WTC11 (cell line): ENCODE measurements around the gene TRIB2. TPM values are rescaled to one million over a fixed set of nuclear protein-coding genes. Genes with fewer than 3 reads are reported as not detected.

Experiments used
- ATAC-seq: fragments of 200-7000 bp; cut with Tn5 transposase; 2 replicates; pipeline ENCODE4 v1.10.0; 2021; ENCODE audit warnings: mild to moderate bottlenecking, moderate library complexity
- CTCF ChIA-PET: fragments of 300-600 bp; sonication (Branson Sonifier 250); formaldehyde crosslinking; loops from one replicate; lab custom pipeline; 2021; ENCODE audit warnings: antibody characterized with exemption; lab: Charles Lee
- POLR2A ChIA-PET: fragments of 350-600 bp; sonication (Branson Sonifier 250); formaldehyde crosslinking; loops from one replicate; lab custom pipeline; 2021; ENCODE audit warnings: antibody characterized with exemption; lab: Charles Lee
- DNase-seq: peaks from one replicate; pipeline ENCODE4 v3.0.0; 2021; ENCODE audit warnings: low spot score
- H3K27ac Mint-ChIP-seq: 2 replicates; pipeline ENCODE4 v1.8.0; 2021; ENCODE audit warnings: mixed read lengths
- H3K27me3 Mint-ChIP-seq: 2 replicates; pipeline ENCODE4 v1.8.0; 2021; ENCODE audit warnings: low read depth, mild to moderate bottlenecking, moderate library complexity, mixed read lengths
- H3K36me3 Mint-ChIP-seq: 2 replicates; pipeline ENCODE4 v1.8.0; 2021; ENCODE audit warnings: mixed read lengths
- H3K4me1 Mint-ChIP-seq: 2 replicates; pipeline ENCODE4 v1.8.0; 2022; ENCODE audit warnings: mixed read lengths
- H3K4me3 Mint-ChIP-seq: 2 replicates; pipeline ENCODE4 v1.8.0; 2021; ENCODE audit warnings: mild to moderate bottlenecking, moderate library complexity, mixed read lengths
- H3K9me3 Mint-ChIP-seq: 2 replicates; pipeline ENCODE4 v1.8.0; 2021; ENCODE audit warnings: mixed read lengths
- AFF4 ChIP-seq: sonication (generic); formaldehyde crosslinking; IDR thresholded peaks from 2 replicates; pipeline ENCODE4 v1.8.1; 2023; ENCODE audit warnings: mild to moderate bottlenecking, missing genetic modification reagents, borderline replicate concordance
- CREB1 ChIP-seq: sonication (generic); formaldehyde crosslinking; IDR thresholded peaks from 2 replicates; pipeline ENCODE4 v1.8.0; 2023; ENCODE audit warnings: mild to moderate bottlenecking, missing genetic modification reagents
- FOXK1 ChIP-seq: sonication (generic); formaldehyde crosslinking; IDR thresholded peaks from 2 replicates; pipeline ENCODE4 v1.8.0; 2022; ENCODE audit warnings: mild to moderate bottlenecking, moderate library complexity, missing genetic modification reagents
- GABPB1 ChIP-seq: sonication (generic); formaldehyde crosslinking; IDR thresholded peaks from 2 replicates; pipeline ENCODE4 v1.8.1; 2023; ENCODE audit warnings: mild to moderate bottlenecking, missing genetic modification reagents
- GTF2I ChIP-seq: fragments of 250-450 bp; sonication (Bioruptor Pico); conservative IDR thresholded peaks from 2 replicates; pipeline ENCODE4 v1.4.0; 2021; ENCODE audit warnings: mild to moderate bottlenecking
- IRF1 ChIP-seq: sonication (generic); formaldehyde crosslinking; IDR thresholded peaks from 2 replicates; pipeline ENCODE4 v1.8.0; 2023; ENCODE audit warnings: missing genetic modification reagents
- JAZF1 ChIP-seq: fragments of 250-450 bp; sonication (Bioruptor Pico); IDR thresholded peaks from 2 replicates; pipeline ENCODE4 v1.9.0; 2021; ENCODE audit warnings: moderate library complexity, mild to moderate bottlenecking, inconsistent platforms
- NFATC4 ChIP-seq: fragments of 250-450 bp; sonication (Bioruptor Pico); IDR thresholded peaks from 2 replicates; pipeline ENCODE4 v1.9.0; 2021; ENCODE audit warnings: mild to moderate bottlenecking
- NR3C1 ChIP-seq: sonication (generic); formaldehyde crosslinking; conservative IDR thresholded peaks from 2 replicates; pipeline ENCODE4 v1.8.1; 2023; ENCODE audit warnings: low read depth, mild to moderate bottlenecking, missing genetic modification reagents
- RELA ChIP-seq: sonication (generic); formaldehyde crosslinking; IDR thresholded peaks from 2 replicates; pipeline ENCODE4 v1.8.1; 2022; ENCODE audit warnings: missing genetic modification reagents, mild to moderate bottlenecking, borderline replicate concordance
- SP1 ChIP-seq: sonication (generic); formaldehyde crosslinking; conservative IDR thresholded peaks from 2 replicates; pipeline ENCODE4 v1.8.1; 2022; ENCODE audit warnings: missing genetic modification reagents
- ZNF121 ChIP-seq: sonication (generic); formaldehyde crosslinking; IDR thresholded peaks from 2 replicates; pipeline ENCODE4 v1.8.0; 2023; ENCODE audit warnings: missing genetic modification reagents
- ZNF263 ChIP-seq: sonication (generic); formaldehyde crosslinking; IDR thresholded peaks from 2 replicates; pipeline ENCODE4 v1.8.1; 2022; ENCODE audit warnings: low read depth, mild to moderate bottlenecking, moderate library complexity, missing genetic modification reagents
- ZNF396 ChIP-seq: fragments of 250-450 bp; sonication (Bioruptor Pico); IDR thresholded peaks from 2 replicates; pipeline ENCODE4 v1.8.0; 2021; ENCODE audit warnings: mild to moderate bottlenecking, moderate library complexity, borderline replicate concordance
- ZNF532 ChIP-seq: fragments of 250-450 bp; sonication (Bioruptor Pico); IDR thresholded peaks from 2 replicates; pipeline ENCODE4 v1.9.0; 2021; ENCODE audit warnings: mild to moderate bottlenecking, borderline replicate concordance
- total RNA-seq: library from RNA; stranded (reverse); gene quantifications from 3 replicates; pipeline ENCODE4 v1.2.3, GENCODE V29; 2021
- TF ChIP-seq, protein P1 (sequence below): fragments of 250-450 bp; sonication (Bioruptor Pico); IDR thresholded peaks from 2 replicates; pipeline ENCODE4 v1.8.0; 2021; ENCODE audit warnings: mild to moderate bottlenecking
- TF ChIP-seq, protein P2 (sequence below): fragments of 250-450 bp; sonication (Bioruptor Pico); IDR thresholded peaks from 2 replicates; pipeline ENCODE4 v2.1.2; 2022; ENCODE audit warnings: mild to moderate bottlenecking, moderate library complexity
- TF ChIP-seq, protein P3 (sequence below): sonication (generic); formaldehyde crosslinking; IDR thresholded peaks from 2 replicates; pipeline ENCODE4 v1.8.0; 2022; ENCODE audit warnings: mild to moderate bottlenecking, missing genetic modification reagents

The TRIB2 gene
- total RNA-seq, 1 experiment from 2014 or later = 89.3 TPM

DNA sequence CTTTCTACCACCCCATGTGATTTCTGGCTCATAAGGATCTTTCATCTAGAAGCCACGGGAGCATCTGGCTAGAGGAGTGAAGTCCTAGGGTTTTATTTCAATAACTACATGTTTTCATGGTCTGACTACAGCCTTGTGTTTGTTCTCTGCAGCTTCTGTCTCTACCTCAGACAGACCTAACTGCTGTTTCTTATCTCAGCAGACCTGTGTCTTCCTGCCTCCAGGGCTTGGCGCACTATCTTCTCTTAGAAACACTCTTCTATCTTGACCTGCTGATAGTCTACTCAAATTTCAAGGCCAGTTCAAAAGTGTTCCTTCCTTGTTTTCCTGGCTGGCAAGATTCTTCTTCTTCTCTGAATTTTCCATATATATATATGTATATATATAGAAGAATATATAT, 11.0 kb upstream of the TRIB2 start:
- H3K4me3 Mint-ChIP-seq = no peak overlapping the region
- ATAC-seq = no peak
- no peak for DNase-seq
- CTCF ChIA-PET = interaction anchor here (4.4 kb wide), 1 partner anchor 10 kb away, joined by 24 read pairs; the partner anchor contains the start of gene TRIB2
- no peaks in the 10 kb centered on the region for H3K27me3 Mint-ChIP-seq
- peaks cover 15% of the 10 kb centered on the region for H3K4me1 Mint-ChIP-seq
- no peak for TF ChIP-seq GTF2I
- H3K36me3 Mint-ChIP-seq = peaks cover 6% of the 10 kb centered on the region; the same call in 1 of the 2 replicates
- POLR2A ChIA-PET = no interaction called here
- peaks cover 12% of the 10 kb centered on the region for H3K9me3 Mint-ChIP-seq
- no peak overlapping the region for H3K27ac Mint-ChIP-seq

GRCh38 chr2:12708508-12709206, 8.1 kb upstream of the TRIB2 start:
- Mint-ChIP-seq H3K4me1 (peaks cover 4% of the 10 kb centered on the region), H3K4me3 (no peak overlapping the region), H3K27me3 (no peaks in the 10 kb centered on the region), H3K9me3 (peaks cover 12% of the 10 kb centered on the region), H3K36me3 (peaks cover 6% of the 10 kb centered on the region; the same call in 1 of the 2 replicates), H3K27ac (no peak overlapping the region)
- no peak for ATAC-seq
- DNase-seq = no peak
- TF ChIP-seq FOXK1 (CRISPR knock-in tag) (no peak), AFF4 (CRISPR knock-in tag) (no peak), ZNF532 (CRISPR knock-in tag) (no peak), IRF1 (CRISPR knock-in tag) (no peak), CREB1 (CRISPR knock-in tag) (no peak), NR3C1 (CRISPR knock-in tag) (no peak), ZNF396 (CRISPR knock-in tag) (no peak), NFATC4 (CRISPR knock-in tag) (no peak), SP1 (CRISPR knock-in tag) (no peak), ZNF121 (no peak), GABPB1 (CRISPR knock-in tag) (no peak), ZNF263 (no peak), JAZF1 (CRISPR knock-in tag) (no peak), RELA (CRISPR knock-in tag) (no peak)
- TF ChIP-seq, protein P1, sequence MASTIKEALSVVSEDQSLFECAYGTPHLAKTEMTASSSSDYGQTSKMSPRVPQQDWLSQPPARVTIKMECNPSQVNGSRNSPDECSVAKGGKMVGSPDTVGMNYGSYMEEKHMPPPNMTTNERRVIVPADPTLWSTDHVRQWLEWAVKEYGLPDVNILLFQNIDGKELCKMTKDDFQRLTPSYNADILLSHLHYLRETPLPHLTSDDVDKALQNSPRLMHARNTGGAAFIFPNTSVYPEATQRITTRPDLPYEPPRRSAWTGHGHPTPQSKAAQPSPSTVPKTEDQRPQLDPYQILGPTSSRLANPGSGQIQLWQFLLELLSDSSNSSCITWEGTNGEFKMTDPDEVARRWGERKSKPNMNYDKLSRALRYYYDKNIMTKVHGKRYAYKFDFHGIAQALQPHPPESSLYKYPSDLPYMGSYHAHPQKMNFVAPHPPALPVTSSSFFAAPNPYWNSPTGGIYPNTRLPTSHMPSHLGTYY (CRISPR knock-in tag) = no peak
- TF ChIP-seq, protein P2, sequence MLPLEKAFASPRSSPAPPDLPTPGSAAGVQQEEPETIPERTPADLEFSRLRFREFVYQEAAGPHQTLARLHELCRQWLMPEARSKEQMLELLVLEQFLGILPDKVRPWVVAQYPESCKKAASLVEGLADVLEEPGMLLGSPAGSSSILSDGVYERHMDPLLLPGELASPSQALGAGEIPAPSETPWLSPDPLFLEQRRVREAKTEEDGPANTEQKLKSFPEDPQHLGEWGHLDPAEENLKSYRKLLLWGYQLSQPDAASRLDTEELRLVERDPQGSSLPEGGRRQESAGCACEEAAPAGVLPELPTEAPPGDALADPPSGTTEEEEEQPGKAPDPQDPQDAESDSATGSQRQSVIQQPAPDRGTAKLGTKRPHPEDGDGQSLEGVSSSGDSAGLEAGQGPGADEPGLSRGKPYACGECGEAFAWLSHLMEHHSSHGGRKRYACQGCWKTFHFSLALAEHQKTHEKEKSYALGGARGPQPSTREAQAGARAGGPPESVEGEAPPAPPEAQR (CRISPR knock-in tag) = no peak
- TF ChIP-seq, protein P3, sequence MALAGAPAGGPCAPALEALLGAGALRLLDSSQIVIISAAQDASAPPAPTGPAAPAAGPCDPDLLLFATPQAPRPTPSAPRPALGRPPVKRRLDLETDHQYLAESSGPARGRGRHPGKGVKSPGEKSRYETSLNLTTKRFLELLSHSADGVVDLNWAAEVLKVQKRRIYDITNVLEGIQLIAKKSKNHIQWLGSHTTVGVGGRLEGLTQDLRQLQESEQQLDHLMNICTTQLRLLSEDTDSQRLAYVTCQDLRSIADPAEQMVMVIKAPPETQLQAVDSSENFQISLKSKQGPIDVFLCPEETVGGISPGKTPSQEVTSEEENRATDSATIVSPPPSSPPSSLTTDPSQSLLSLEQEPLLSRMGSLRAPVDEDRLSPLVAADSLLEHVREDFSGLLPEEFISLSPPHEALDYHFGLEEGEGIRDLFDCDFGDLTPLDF (CRISPR knock-in tag) = no peak
- ChIA-PET POLR2A (no interaction called here), CTCF (no interaction called here)
